Activated CD4-positive, alpha-beta T cell treated with anti-CD3 and anti-CD28 coated beads, Interleukin-2, amount 50 U/mL, for 16 hours (primary cell): ENCODE results near the gene ZNF491.
A peak's percentile ranks its signal among the peaks of the same experiment; 100 is the strongest.
"Not testable (repeated sequence)": the region's sequence is repeated elsewhere in the genome, so short reads cannot be mapped to it uniquely, and the experiment has no call there.

Experiments
- DNase-seq: peaks from one replicate; pipeline ENCODE4 v3.0.0-alpha.2; 2020

ZNF491 gene

GRCh38 chr19:11807099-11807380 lies 8.7 kb downstream of the ZNF491 start:
- no peak for DNase-seq

- no peak for DNase-seq
Observed at GRCh38 chr19:11813703-11814028, 15.3 kb downstream of the ZNF491 start.

- peak; percentile 90 for DNase-seq
Observed at GRCh38 chr19:11814029-11814699, 15.8 kb downstream of the ZNF491 start, which contains the start of gene ZNF440. Gene ZNF440 (plus strand): TSS chr19:11814273. CDS start chr19:11814448, 175 bp downstream.

GRCh38 chr19:11814700-11815035 lies 16.3 kb downstream of the ZNF491 start:
- DNase-seq = no peak

- no peak for DNase-seq
Observed at GRCh38 chr19:11821474-11822109, 23.3 kb downstream of the ZNF491 start.

- DNase-seq = not testable (repeated sequence)
Observed at GRCh38 chr19:11828957-11829876, 30.9 kb downstream of the ZNF491 start.

- DNase-seq = no peak
Observed at GRCh38 chr19:11832253-11832912, 34.1 kb downstream of the ZNF491 start.

GRCh38 chr19:11833541-11833940 lies 35.2 kb downstream of the ZNF491 start:
- DNase-seq = no peak

- DNase-seq = not testable (repeated sequence)
Observed at GRCh38 chr19:11835626-11836066, 37.3 kb downstream of the ZNF491 start.

GRCh38 chr19:11843722-11844121 lies 45.4 kb downstream of the ZNF491 start:
- no peak for DNase-seq

- DNase-seq = not testable (repeated sequence)
Observed at GRCh38 chr19:11847615-11848014, 49.3 kb downstream of the ZNF491 start.

- DNase-seq = no peak
Observed at GRCh38 chr19:11848200-11848593, 49.9 kb downstream of the ZNF491 start.

- DNase-seq = peak; percentile 52
Observed at GRCh38 chr19:11848594-11849469, 50.5 kb downstream of the ZNF491 start, which contains the start of gene ZNF439. Gene ZNF439 (plus strand): TSS chr19:11848726. CDS start chr19:11848868, 142 bp downstream.

GRCh38 chr19:11850289-11850688 lies 52.0 kb downstream of the ZNF491 start:
- not testable (repeated sequence) for DNase-seq

- DNase-seq = no peak
Observed at GRCh38 chr19:11853358-11853757, 55.0 kb downstream of the ZNF491 start.

GRCh38 chr19:11856596-11857250 lies 58.4 kb downstream of the ZNF491 start:
- DNase-seq = no peak
